GM21381 (cell line): ENCODE measurements around the gene CFAP65.

Source experiments
- ATAC-seq: cut with Tn5 transposase; IDR thresholded peaks from one replicate; pipeline ENCODE4 v1.9.1; 2021; ENCODE audit warnings: mild to moderate bottlenecking, moderate library complexity; ENCODE audit not compliant: unreplicated experiment

CFAP65 gene

GRCh38 chr2:218993345-218994315, 47.7 kb downstream of the CFAP65 start, which contains the start of gene CRYBA2:
TSS of gene CRYBA2 (minus strand) at chr2:218993422. CDS start at chr2:218993176, 246 bp downstream.
- no peak for ATAC-seq

- ATAC-seq, result no peak
Measured at GRCh38 chr2:218992703-218993344, 48.5 kb downstream of the CFAP65 start.

GRCh38 chr2:218992196-218992595, 49.1 kb downstream of the CFAP65 start:
- no peak for ATAC-seq

- ATAC-seq, result no peak
Measured at GRCh38 chr2:218991674-218992168, 49.6 kb downstream of the CFAP65 start.

- ATAC-seq, result no peak
Measured at GRCh38 chr2:218990612-218991011, 50.7 kb downstream of the CFAP65 start.

- no peak for ATAC-seq
Measured at GRCh38 chr2:218990052-218990451, 51.3 kb downstream of the CFAP65 start.

- no peak for ATAC-seq
Measured at GRCh38 chr2:218988650-218989049, 52.7 kb downstream of the CFAP65 start.

GRCh38 chr2:218988164-218988563, 53.2 kb downstream of the CFAP65 start:
- no peak for ATAC-seq

- ATAC-seq, result no peak
Measured at GRCh38 chr2:218986148-218986761, 55.1 kb downstream of the CFAP65 start.

GRCh38 chr2:218985325-218986091, 55.8 kb downstream of the CFAP65 start:
- ATAC-seq, result no peak

- ATAC-seq, result no peak
Measured at GRCh38 chr2:218985021-218985324, 56.3 kb downstream of the CFAP65 start, which contains the start of gene FEV. TSS of gene FEV (minus strand) at chr2:218985184. CDS start at chr2:218985075, 109 bp downstream.

- no peak for ATAC-seq
Measured at GRCh38 chr2:218984239-218985020, 56.9 kb downstream of the CFAP65 start.

GRCh38 chr2:218983934-218984238, 57.4 kb downstream of the CFAP65 start:
- ATAC-seq, result no peak

GRCh38 chr2:218983263-218983933, 57.9 kb downstream of the CFAP65 start:
- no peak for ATAC-seq

- ATAC-seq, result no peak
Measured at GRCh38 chr2:218982586-218983262, 58.6 kb downstream of the CFAP65 start.

GRCh38 chr2:218981881-218982585, 59.3 kb downstream of the CFAP65 start:
- no peak for ATAC-seq

- ATAC-seq, result no peak
Measured at GRCh38 chr2:218981390-218981880, 59.9 kb downstream of the CFAP65 start.

- no peak for ATAC-seq
Measured at GRCh38 chr2:218980735-218981389, 60.5 kb downstream of the CFAP65 start.
